Omental fat pad (tissue), 4 donors: ENCODE results near the gene ULK3. TPM values are rescaled to one million over a fixed set of nuclear protein-coding genes. Genes with fewer than 3 reads are reported as not detected.

Source experiments
- ATAC-seq: fragments of 150-250 bp; one replicate; pipeline ENCODE4 v1.9.1; 2016; ENCODE audit warnings: mild to moderate bottlenecking, moderate library complexity; ENCODE audit not compliant: low FRiP score
- DNase-seq: peaks from one replicate; pipeline ENCODE4 v3.0.0-alpha.2; 2019; ENCODE audit warnings: low spot score
- CTCF ChIP-seq, 3 donors: fragments of 450-650 bp; IDR thresholded peaks; one replicate each; pipeline ENCODE4 v1.5.1; 2016 to 2017; ENCODE audit warnings: antibody characterized with exemption in 3 of 3, mild to moderate bottlenecking in 3 of 3, moderate library complexity in 2 of 3
- total RNA-seq, 4 donors: library from RNA; depleted of rRNA; stranded (reverse); fragments of >200 nt; gene quantifications; one replicate each; pipeline ENCODE4 v1.1.0, GENCODE V29; 2016

Gene ULK3
- total RNA-seq, 4 donors from 2014 or later, result 23.2 to 52.6 (median 41.4) TPM

- no peak for DNase-seq
- no peak for ATAC-seq
- TF ChIP-seq CTCF (IDR thresholded peaks at IDR 0.05), result no peak
Measured at GRCh38 chr15:74823324-74823723, 19.6 kb downstream of the ULK3 start.

- DNase-seq (no peak), ATAC-seq (no peak)
- TF ChIP-seq CTCF (IDR thresholded peaks at IDR 0.05), result no peak
Measured at GRCh38 chr15:74822233-74822632, 20.7 kb downstream of the ULK3 start.

GRCh38 chr15:74821790-74822158 lies 21.2 kb downstream of the ULK3 start:
- ATAC-seq (no peak), DNase-seq (no peak)
- no peak for TF ChIP-seq CTCF (IDR thresholded peaks at IDR 0.05)

GRCh38 chr15:74821091-74821789 lies 21.7 kb downstream of the ULK3 start:
- ATAC-seq (no peak), DNase-seq (no peak)
- no peak for TF ChIP-seq CTCF (IDR thresholded peaks at IDR 0.05)

GRCh38 chr15:74820056-74820455 lies 22.9 kb downstream of the ULK3 start:
- no peak for ATAC-seq
- no peak for TF ChIP-seq CTCF (IDR thresholded peaks at IDR 0.05)
- no peak for DNase-seq

- no peak for DNase-seq
- TF ChIP-seq CTCF (IDR thresholded peaks at IDR 0.05), result no peak
- no peak for ATAC-seq
Measured at GRCh38 chr15:74817370-74817737, 25.6 kb downstream of the ULK3 start.

GRCh38 chr15:74816624-74817369 lies 26.2 kb downstream of the ULK3 start:
- DNase-seq (no peak), ATAC-seq (no peak)

More at GRCh38 chr15:74816624-74817369, 26.2 kb downstream of the ULK3 start:
- TF ChIP-seq CTCF (IDR thresholded peaks at IDR 0.05), result no peak
